ENCODE data around the gene TSG101. TPM values are rescaled to one million over a fixed set of nuclear protein-coding genes. Genes with fewer than 3 reads are reported as not detected.

TSG101 gene
- total RNA-seq, 4 donors from 2014 or later: 60.1 to 72.8 (median 66.5) TPM

DNA sequence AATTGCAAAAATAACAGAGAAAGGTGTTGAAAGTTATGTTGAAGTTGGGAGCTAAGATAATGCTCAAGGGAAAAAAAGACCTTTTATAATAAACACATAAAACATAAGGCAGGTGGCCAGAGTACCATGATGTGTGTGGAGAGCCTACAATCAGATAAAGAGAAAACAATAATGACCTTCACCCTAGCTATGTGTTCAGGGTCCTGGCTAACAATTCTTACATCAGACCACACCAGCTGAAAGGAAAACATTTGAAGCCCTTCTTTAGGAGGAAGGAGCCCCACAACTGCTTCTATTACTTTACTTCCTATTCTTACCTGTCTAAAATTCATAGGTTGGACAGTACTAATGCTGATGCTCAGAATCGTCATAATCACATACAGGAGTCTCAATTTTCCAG lies 2.5 kb downstream of the TSG101 start:
- ATAC-seq: no peak
- TF ChIP-seq POLR2A (IDR thresholded peaks at IDR 0.05) (no peak), POLR2AphosphoS5 (IDR thresholded peaks at IDR 0.05) (no peak), EP300 (IDR thresholded peaks at IDR 0.05) (no peak)
- TF ChIP-seq, protein P1, sequence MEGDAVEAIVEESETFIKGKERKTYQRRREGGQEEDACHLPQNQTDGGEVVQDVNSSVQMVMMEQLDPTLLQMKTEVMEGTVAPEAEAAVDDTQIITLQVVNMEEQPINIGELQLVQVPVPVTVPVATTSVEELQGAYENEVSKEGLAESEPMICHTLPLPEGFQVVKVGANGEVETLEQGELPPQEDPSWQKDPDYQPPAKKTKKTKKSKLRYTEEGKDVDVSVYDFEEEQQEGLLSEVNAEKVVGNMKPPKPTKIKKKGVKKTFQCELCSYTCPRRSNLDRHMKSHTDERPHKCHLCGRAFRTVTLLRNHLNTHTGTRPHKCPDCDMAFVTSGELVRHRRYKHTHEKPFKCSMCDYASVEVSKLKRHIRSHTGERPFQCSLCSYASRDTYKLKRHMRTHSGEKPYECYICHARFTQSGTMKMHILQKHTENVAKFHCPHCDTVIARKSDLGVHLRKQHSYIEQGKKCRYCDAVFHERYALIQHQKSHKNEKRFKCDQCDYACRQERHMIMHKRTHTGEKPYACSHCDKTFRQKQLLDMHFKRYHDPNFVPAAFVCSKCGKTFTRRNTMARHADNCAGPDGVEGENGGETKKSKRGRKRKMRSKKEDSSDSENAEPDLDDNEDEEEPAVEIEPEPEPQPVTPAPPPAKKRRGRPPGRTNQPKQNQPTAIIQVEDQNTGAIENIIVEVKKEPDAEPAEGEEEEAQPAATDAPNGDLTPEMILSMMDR (IDR thresholded peaks at IDR 0.05): no peak
- H3K9me3 ChIP-seq: no peaks in the 10 kb centered on the region
- peaks cover 0 to 60% (median 4%) of the 10 kb centered on the region in 3 donors for H3K4me1 ChIP-seq
- no peaks in the 10 kb centered on the region for H3K27me3 ChIP-seq
- no peak overlapping the region for H3K4me3 ChIP-seq
- WGBS, 2 donors (ENCODE audit: low coverage in 1 of 2): 75% methylated on average over 1 of the region's 1 CpG; no CpG with 5 or more reads in 1 of the 2 donors
- no peaks in the 10 kb centered on the region for H3K36me3 ChIP-seq
- H3K27ac ChIP-seq: no peak overlapping the region

DNA sequence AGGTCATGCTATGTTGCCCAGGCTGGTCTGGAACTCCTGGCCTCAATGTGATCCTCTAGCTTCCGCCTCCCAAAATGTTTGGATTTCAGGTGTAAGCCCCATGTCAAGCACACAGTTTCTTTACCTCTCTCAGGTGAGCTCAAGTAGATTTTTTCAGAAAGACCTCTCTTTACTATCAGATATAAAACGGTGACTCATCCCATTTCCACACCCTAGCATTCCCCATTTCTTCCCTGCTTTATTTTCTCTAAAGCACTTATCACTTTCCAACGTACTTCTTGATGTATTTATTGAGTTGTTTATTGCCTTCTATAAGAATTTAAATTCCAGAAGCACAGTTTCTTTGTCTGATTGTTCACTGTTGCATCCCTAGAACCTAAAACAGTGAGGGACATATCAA lies 3.7 kb downstream of the TSG101 start:
- H3K4me1 ChIP-seq: peaks cover 0 to 57% (median 4%) of the 10 kb centered on the region in 3 donors
- no peaks in the 10 kb centered on the region for H3K9me3 ChIP-seq
- H3K27ac ChIP-seq: no peak overlapping the region
- no peak for TF ChIP-seq POLR2A (IDR thresholded peaks at IDR 0.05)
- TF ChIP-seq POLR2AphosphoS5 (IDR thresholded peaks at IDR 0.05): no peak
- TF ChIP-seq, protein P1 (IDR thresholded peaks at IDR 0.05): no peak
- TF ChIP-seq EP300 (IDR thresholded peaks at IDR 0.05): no peak
- no peaks in the 10 kb centered on the region for H3K27me3 ChIP-seq
- H3K4me3 ChIP-seq: no peak overlapping the region
- no peak for ATAC-seq
- H3K36me3 ChIP-seq: peaks cover 0 to 10% of the 10 kb centered on the region in 2 donors
- WGBS, 2 donors (ENCODE audit: low coverage in 1 of 2): 81 to 88% methylated on average over 3 of the region's 3 CpGs

DNA sequence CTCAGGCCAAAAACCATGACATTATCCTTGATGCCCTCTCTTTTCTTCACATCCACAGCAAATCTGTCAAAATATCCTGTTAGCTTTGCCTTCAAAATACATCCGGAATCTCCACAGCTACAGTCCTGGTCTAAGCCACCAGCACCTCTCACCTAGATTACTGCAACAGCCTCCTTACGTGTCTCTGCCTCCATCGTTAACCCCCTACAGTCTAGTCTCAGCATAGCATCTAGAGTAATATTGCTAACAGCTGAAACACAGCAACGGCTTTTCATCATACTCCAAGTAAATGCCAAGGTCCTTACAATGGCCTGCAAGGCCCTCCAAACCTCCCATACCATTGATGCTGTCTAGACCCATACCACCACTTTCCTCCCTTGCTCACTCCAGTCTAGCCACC lies 4.4 kb downstream of the TSG101 start:
- peaks cover 0 to 51% (median 0%) of the 10 kb centered on the region in 3 donors for H3K4me1 ChIP-seq
- H3K27ac ChIP-seq: no peak overlapping the region
- 71 to 83% methylated on average over 4 of the region's 4 CpGs for WGBS, 2 donors (ENCODE audit: low coverage in 1 of 2)
- no peak overlapping the region for H3K4me3 ChIP-seq
- peaks cover 0 to 17% of the 10 kb centered on the region in 2 donors for H3K36me3 ChIP-seq
- H3K9me3 ChIP-seq: no peaks in the 10 kb centered on the region
- no peak for ATAC-seq
- no peak for TF ChIP-seq POLR2A (IDR thresholded peaks at IDR 0.05)
- TF ChIP-seq, protein P1 (IDR thresholded peaks at IDR 0.05): no peak
- no peak for TF ChIP-seq POLR2AphosphoS5 (IDR thresholded peaks at IDR 0.05)
- TF ChIP-seq EP300 (IDR thresholded peaks at IDR 0.05): no peak
- H3K27me3 ChIP-seq: no peaks in the 10 kb centered on the region

DNA sequence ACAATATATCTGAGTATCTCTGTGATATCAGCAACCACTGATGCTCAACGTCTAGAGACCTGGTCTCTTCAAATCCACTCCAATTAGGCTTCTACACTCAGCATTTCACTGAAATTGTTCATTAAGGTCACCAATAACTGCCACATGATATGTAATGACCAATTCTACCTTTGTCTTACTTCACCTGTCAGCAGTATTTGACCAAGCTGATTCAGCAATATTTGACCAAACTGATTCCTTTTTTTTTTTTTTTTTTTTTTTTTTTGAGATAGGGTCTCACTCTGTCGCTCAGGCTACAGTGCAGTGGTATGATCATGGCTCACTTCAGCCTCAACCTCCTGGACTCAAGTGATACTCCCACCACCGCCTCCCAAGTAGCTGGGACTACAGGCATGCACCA lies 5.6 kb downstream of the TSG101 start:
- Histone ChIP-seq H3K27ac (no peak overlapping the region), H3K4me3 (no peak overlapping the region), H3K27me3 (no peaks in the 10 kb centered on the region), H3K36me3 (peaks cover 0 to 28% of the 10 kb centered on the region in 2 donors), H3K9me3 (no peaks in the 10 kb centered on the region), H3K4me1 (peaks cover 0 to 48% (median 0%) of the 10 kb centered on the region in 3 donors)
- TF ChIP-seq POLR2AphosphoS5 (IDR thresholded peaks at IDR 0.05) (no peak), EP300 (IDR thresholded peaks at IDR 0.05) (no peak), POLR2A (IDR thresholded peaks at IDR 0.05) (no peak)
- TF ChIP-seq, protein P1 (IDR thresholded peaks at IDR 0.05): no peak
- no peak for ATAC-seq
- 86 to 89% methylated on average over 2 to 3 of the region's 3 CpGs for WGBS, 2 donors (ENCODE audit: low coverage in 1 of 2)

DNA sequence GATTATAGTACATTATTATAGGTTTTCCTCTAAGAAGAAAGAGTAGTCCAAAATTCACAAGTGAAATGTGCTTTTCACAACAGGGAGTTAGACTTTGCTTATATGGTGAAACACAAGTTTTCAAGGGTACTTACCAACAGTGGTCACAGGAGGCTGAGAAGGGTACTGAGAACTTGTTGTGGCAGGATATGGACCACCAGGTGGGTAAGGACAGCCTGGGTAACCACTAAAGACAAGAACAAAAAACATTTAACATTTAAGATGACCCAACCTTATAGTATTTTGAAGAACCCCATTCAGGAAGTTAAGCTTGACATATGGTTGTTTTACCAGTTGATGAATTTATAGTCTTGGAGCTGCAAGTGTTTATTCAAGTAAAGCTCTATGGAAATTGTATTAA lies 24.4 kb downstream of the TSG101 start:
- H3K27me3 ChIP-seq: no peaks in the 10 kb centered on the region
- TF ChIP-seq POLR2A (IDR thresholded peaks at IDR 0.05) (no peak), EP300 (IDR thresholded peaks at IDR 0.05) (no peak), POLR2AphosphoS5 (IDR thresholded peaks at IDR 0.05) (no peak)
- TF ChIP-seq, protein P1 (IDR thresholded peaks at IDR 0.05): no peak
- peaks cover 12 to 94% of the 10 kb centered on the region in 2 donors for H3K36me3 ChIP-seq
- no peak for ATAC-seq
- no peaks in the 10 kb centered on the region for H3K9me3 ChIP-seq
- no peak overlapping the region for H3K4me3 ChIP-seq
- H3K27ac ChIP-seq: no peak overlapping the region
- H3K4me1 ChIP-seq: no peaks in the 10 kb centered on the region

Data from gastroesophageal sphincter (tissue), 4 donors.